Left cardiac atrium (tissue), 4 donors: ENCODE measurements around the gene LLGL2. TPM values are rescaled to one million over a fixed set of nuclear protein-coding genes. Genes with fewer than 3 reads are reported as not detected.
"Not testable (repeated sequence)": the region's sequence is repeated elsewhere in the genome, so short reads cannot be mapped to it uniquely, and the experiment has no call there.

Experiments used
- ATAC-seq, 2 donors: fragments of 200-7000 bp; cut with Tn5 transposase; one replicate each; pipeline ENCODE4 v1.9.1; 2020; ENCODE audit warnings: mild to moderate bottlenecking in 2 of 2, moderate library complexity in 2 of 2
- DNase-seq: peaks from one replicate; pipeline ENCODE4 v3.0.0-alpha.2; 2020
- intact Hi-C, 2 donors: fragments of 100-400 bp; cut with DNase I; formaldehyde crosslinking; loops; one replicate each; pipeline versions ENCODE4 v1.14.1 to v1.15.1; 2022 to 2023
- long read RNA-seq: library from polyadenylated mRNA; unstranded; transcript quantifications from one replicate; pipeline ENCODE4 v2.0.0, GENCODE V29; 2021
- total RNA-seq, 2 donors: library from RNA; stranded (reverse); fragmentation: NEBNext Ultra II Directional; extraction: Animal tissue kit (Norgen Biotek cat#: 25700); gene quantifications; one replicate each; pipeline ENCODE4 v1.2.1, GENCODE V29; 2021
- donor health status: DM: no; HTN: yes; CAD: no.
- donor health status: DM: no; HTN: yes; CAD: no; lungs with severe emphysema.
- donor health status: DM: yes; HTN: yes; CAD: no.
- donor health status: Dilated cardiomyopathy.

The LLGL2 gene
- 1 to 10 TPM; 6.8 to 8.7 TPM for total RNA-seq
- long read RNA-seq, partial matches to known transcripts: 2 of 4 reads
- long read RNA-seq, other reads (novel, unspliced or antisense): 2 of 4 reads

- intact Hi-C loops: loop anchor here in 1 of 2 donors (5.0 kb wide), 1 partner anchor 62 kb away; the partner anchor contains the start of gene MYO15B
- DNase-seq: peak; percentile 76
- ATAC-seq: peak; percentile 93 to 96
These were observed at the start of gene LLGL2 for GRCh38 chr17:75524970-75525805. TSS of gene LLGL2 (plus strand) at chr17:75525697. CDS start at chr17:75543427, 17,730 bp downstream.

- ATAC-seq (peak; percentile 75 to 84), DNase-seq (peak; percentile 48)
- intact Hi-C loops: no loop called here
These were observed 49.6 kb upstream of the LLGL2 start for GRCh38 chr17:75475851-75476250.

GRCh38 chr17:75476271-75476671, 49.2 kb upstream of the LLGL2 start:
- intact Hi-C loops: no loop called here
- ATAC-seq: peak; percentile 78 to 83
- DNase-seq: no peak

- no peak for DNase-seq
- ATAC-seq: peak in 1 of 2 donors; percentile 29
- intact Hi-C loops: no loop called here
These were observed 48.6 kb upstream of the LLGL2 start for GRCh38 chr17:75476752-75477489.

- DNase-seq, intact Hi-C loops, ATAC-seq: not testable (repeated sequence)
These were observed 48.0 kb upstream of the LLGL2 start for GRCh38 chr17:75477490-75477862.

GRCh38 chr17:75478508-75478907, 47.0 kb upstream of the LLGL2 start:
- intact Hi-C loops: no loop called here
- DNase-seq: no peak
- ATAC-seq: no peak

GRCh38 chr17:75480281-75480680, 45.2 kb upstream of the LLGL2 start:
- ATAC-seq (no peak), DNase-seq (no peak)
- intact Hi-C loops: loop anchor here in 1 of 2 donors (10.0 kb wide), 1 partner anchor 45 kb away; no protein-coding TSS in a partner anchor

GRCh38 chr17:75481194-75482068, 44.1 kb upstream of the LLGL2 start:
- ATAC-seq (no peak), DNase-seq (peak; percentile 23)
- intact Hi-C loops: loop anchor here in 1 of 2 donors (10.0 kb wide), 1 partner anchor 47 kb away; no protein-coding TSS in a partner anchor

- ATAC-seq (no peak), DNase-seq (peak; percentile 9)
- intact Hi-C loops: loop anchor here in 1 of 2 donors (10.0 kb wide), 1 partner anchor 48 kb away; no protein-coding TSS in a partner anchor
These were observed 43.2 kb upstream of the LLGL2 start for GRCh38 chr17:75482098-75482942.

- intact Hi-C loops: loop anchor here in 1 of 2 donors (10.0 kb wide), 1 partner anchor 51 kb away; no protein-coding TSS in a partner anchor
- ATAC-seq (peak in 1 of 2 donors; percentile 4), DNase-seq (peak; percentile 40)
These were observed 39.8 kb upstream of the LLGL2 start for GRCh38 chr17:75485688-75486087.

GRCh38 chr17:75486151-75486550, 39.3 kb upstream of the LLGL2 start:
- peak; percentile 20 for DNase-seq
- intact Hi-C loops: loop anchor here in 1 of 2 donors (10.0 kb wide), 1 partner anchor 51 kb away; no protein-coding TSS in a partner anchor
- no peak for ATAC-seq

GRCh38 chr17:75486951-75487350, 38.5 kb upstream of the LLGL2 start:
- ATAC-seq (no peak), DNase-seq (peak; percentile 12)
- intact Hi-C loops: loop anchor here in 1 of 2 donors (10.0 kb wide), 1 partner anchor 52 kb away; no protein-coding TSS in a partner anchor

- peak; percentile 40 to 46 for ATAC-seq
- no peak for DNase-seq
- intact Hi-C loops: loop anchor here in 1 of 2 donors (10.0 kb wide), 1 partner anchor 53 kb away; no protein-coding TSS in a partner anchor
These were observed 38.0 kb upstream of the LLGL2 start for GRCh38 chr17:75487351-75488070.

GRCh38 chr17:75488693-75489510, 36.6 kb upstream of the LLGL2 start:
- intact Hi-C loops: loop anchor here in 1 of 2 donors (10.0 kb wide), 1 partner anchor 54 kb away; no protein-coding TSS in a partner anchor
- ATAC-seq: no peak
- DNase-seq: no peak

GRCh38 chr17:75489511-75489955, 36.0 kb upstream of the LLGL2 start:
- DNase-seq (no peak), ATAC-seq (no peak)
- intact Hi-C loops: loop anchor here in 1 of 2 donors (10.0 kb wide), 1 partner anchor 55 kb away; no protein-coding TSS in a partner anchor
